ENCODE results near the gene FAM118B.

The FAM118B gene

GRCh38 chr11:126216526-126217305, 5.1 kb downstream of the FAM118B start:
- no peak for DNase-seq (ENCODE audit: low read depth in 1 of 2, low spot score in 1 of 2)

GRCh38 chr11:126217491-126217890, 5.9 kb downstream of the FAM118B start:
- TF ChIP-seq, protein P1, sequence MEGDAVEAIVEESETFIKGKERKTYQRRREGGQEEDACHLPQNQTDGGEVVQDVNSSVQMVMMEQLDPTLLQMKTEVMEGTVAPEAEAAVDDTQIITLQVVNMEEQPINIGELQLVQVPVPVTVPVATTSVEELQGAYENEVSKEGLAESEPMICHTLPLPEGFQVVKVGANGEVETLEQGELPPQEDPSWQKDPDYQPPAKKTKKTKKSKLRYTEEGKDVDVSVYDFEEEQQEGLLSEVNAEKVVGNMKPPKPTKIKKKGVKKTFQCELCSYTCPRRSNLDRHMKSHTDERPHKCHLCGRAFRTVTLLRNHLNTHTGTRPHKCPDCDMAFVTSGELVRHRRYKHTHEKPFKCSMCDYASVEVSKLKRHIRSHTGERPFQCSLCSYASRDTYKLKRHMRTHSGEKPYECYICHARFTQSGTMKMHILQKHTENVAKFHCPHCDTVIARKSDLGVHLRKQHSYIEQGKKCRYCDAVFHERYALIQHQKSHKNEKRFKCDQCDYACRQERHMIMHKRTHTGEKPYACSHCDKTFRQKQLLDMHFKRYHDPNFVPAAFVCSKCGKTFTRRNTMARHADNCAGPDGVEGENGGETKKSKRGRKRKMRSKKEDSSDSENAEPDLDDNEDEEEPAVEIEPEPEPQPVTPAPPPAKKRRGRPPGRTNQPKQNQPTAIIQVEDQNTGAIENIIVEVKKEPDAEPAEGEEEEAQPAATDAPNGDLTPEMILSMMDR (IDR thresholded peaks at IDR 0.05; ENCODE audit: insufficient read depth, low read length): no peak
- TF ChIP-seq POLR2AphosphoS5 (IDR thresholded peaks at IDR 0.05; ENCODE audit: low read depth): no peak
- TF ChIP-seq, protein P2, sequence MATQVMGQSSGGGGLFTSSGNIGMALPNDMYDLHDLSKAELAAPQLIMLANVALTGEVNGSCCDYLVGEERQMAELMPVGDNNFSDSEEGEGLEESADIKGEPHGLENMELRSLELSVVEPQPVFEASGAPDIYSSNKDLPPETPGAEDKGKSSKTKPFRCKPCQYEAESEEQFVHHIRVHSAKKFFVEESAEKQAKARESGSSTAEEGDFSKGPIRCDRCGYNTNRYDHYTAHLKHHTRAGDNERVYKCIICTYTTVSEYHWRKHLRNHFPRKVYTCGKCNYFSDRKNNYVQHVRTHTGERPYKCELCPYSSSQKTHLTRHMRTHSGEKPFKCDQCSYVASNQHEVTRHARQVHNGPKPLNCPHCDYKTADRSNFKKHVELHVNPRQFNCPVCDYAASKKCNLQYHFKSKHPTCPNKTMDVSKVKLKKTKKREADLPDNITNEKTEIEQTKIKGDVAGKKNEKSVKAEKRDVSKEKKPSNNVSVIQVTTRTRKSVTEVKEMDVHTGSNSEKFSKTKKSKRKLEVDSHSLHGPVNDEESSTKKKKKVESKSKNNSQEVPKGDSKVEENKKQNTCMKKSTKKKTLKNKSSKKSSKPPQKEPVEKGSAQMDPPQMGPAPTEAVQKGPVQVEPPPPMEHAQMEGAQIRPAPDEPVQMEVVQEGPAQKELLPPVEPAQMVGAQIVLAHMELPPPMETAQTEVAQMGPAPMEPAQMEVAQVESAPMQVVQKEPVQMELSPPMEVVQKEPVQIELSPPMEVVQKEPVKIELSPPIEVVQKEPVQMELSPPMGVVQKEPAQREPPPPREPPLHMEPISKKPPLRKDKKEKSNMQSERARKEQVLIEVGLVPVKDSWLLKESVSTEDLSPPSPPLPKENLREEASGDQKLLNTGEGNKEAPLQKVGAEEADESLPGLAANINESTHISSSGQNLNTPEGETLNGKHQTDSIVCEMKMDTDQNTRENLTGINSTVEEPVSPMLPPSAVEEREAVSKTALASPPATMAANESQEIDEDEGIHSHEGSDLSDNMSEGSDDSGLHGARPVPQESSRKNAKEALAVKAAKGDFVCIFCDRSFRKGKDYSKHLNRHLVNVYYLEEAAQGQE (IDR thresholded peaks at IDR 0.05; ENCODE audit: insufficient replicate concordance, low read depth): no peak
- no peak for TF ChIP-seq GABPA (IDR thresholded peaks at IDR 0.05; ENCODE audit: low read depth)
- no peak for TF ChIP-seq SPI1 (IDR thresholded peaks at IDR 0.05; ENCODE audit: borderline replicate concordance, low read depth)
- peak overlapping the region; percentile 25; the same call in 1 of the 2 replicates for H3K27ac ChIP-seq (replicated peaks)
- no peaks in the 10 kb centered on the region for H3K27me3 ChIP-seq (ENCODE audit: insufficient read depth, poor library complexity, severe bottlenecking)
- H3K4me3 ChIP-seq (replicated peaks; ENCODE audit: insufficient read depth, low read length): no peak overlapping the region
- peak in 1 of 2 experiments; percentile 24 for DNase-seq (ENCODE audit: low read depth in 1 of 2, low spot score in 1 of 2)

More at GRCh38 chr11:126216526-126217305, 5.1 kb downstream of the FAM118B start:
- TF ChIP-seq GABPA (IDR thresholded peaks at IDR 0.05; ENCODE audit: low read depth) (no peak), SPI1 (IDR thresholded peaks at IDR 0.05; ENCODE audit: borderline replicate concordance, low read depth) (no peak), POLR2AphosphoS5 (IDR thresholded peaks at IDR 0.05; ENCODE audit: low read depth) (no peak)
- TF ChIP-seq, protein P1 (IDR thresholded peaks at IDR 0.05; ENCODE audit: insufficient read depth, low read length): no peak
- TF ChIP-seq, protein P2 (IDR thresholded peaks at IDR 0.05; ENCODE audit: insufficient replicate concordance, low read depth): no peak
- H3K27ac ChIP-seq (replicated peaks): no peak overlapping the region
- H3K27me3 ChIP-seq (ENCODE audit: insufficient read depth, poor library complexity, severe bottlenecking): no peaks in the 10 kb centered on the region
- H3K4me3 ChIP-seq (replicated peaks; ENCODE audit: insufficient read depth, low read length): no peak overlapping the region

DNA sequence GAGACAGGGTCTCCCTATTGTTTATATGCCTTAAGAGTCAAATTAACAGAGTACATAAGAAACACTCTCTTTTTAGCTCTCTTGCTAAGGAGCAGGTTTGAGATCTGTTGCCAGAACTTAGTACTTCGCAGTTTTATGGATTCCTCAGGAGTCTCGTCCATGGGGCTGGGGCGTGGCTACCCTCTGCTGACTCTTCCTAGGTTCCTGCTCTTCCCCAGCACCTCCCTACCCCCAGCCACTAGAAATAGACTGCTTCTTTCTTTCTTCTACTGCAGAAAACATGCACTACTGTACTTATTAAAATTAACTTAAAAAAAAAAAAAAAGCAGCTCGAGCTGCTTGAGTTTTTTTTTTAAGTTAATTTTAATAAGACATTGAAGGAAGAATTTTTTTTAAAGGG, 8.0 kb downstream of the FAM118B start:
- Histone ChIP-seq H3K27ac (replicated peaks) (no peak overlapping the region), H3K4me3 (replicated peaks; ENCODE audit: insufficient read depth, low read length) (no peak overlapping the region), H3K27me3 (ENCODE audit: insufficient read depth, poor library complexity, severe bottlenecking) (no peaks in the 10 kb centered on the region)
- no peak for DNase-seq (ENCODE audit: low read depth in 1 of 2, low spot score in 1 of 2)
- TF ChIP-seq POLR2AphosphoS5 (IDR thresholded peaks at IDR 0.05; ENCODE audit: low read depth) (no peak), SPI1 (IDR thresholded peaks at IDR 0.05; ENCODE audit: borderline replicate concordance, low read depth) (no peak), GABPA (IDR thresholded peaks at IDR 0.05; ENCODE audit: low read depth) (no peak)
- TF ChIP-seq, protein P2 (IDR thresholded peaks at IDR 0.05; ENCODE audit: insufficient replicate concordance, low read depth): no peak
- TF ChIP-seq, protein P1 (IDR thresholded peaks at IDR 0.05; ENCODE audit: insufficient read depth, low read length): no peak
